ENCODE measurements around the gene TBC1D5. TPM values are rescaled to one million over a fixed set of nuclear protein-coding genes. Genes with fewer than 3 reads are reported as not detected.

Gene TBC1D5
- total and polyA plus RNA-seq, 12 donors, result 6.4 to 108 (median 70.7) TPM

GRCh38 chr3:17288839-17289399 lies 453.5 kb downstream of the TBC1D5 start:
- 96 to 98% (median 97%) methylated on average over 11 to 14 of the region's 14 CpGs for WGBS, 4 donors
- Histone ChIP-seq H3K9me3 (replicated peaks in 1 of 3) (no peaks in the 10 kb centered on the region), H3K36me3 (replicated peaks in 1 of 2) (no peaks in the 10 kb centered on the region), H3K4me3 (no peak overlapping the region), H3K4me1 (replicated peaks in 1 of 2) (no peaks in the 10 kb centered on the region), H3K27ac (no peak overlapping the region), H3K27me3 (no peaks in the 10 kb centered on the region)
- intact Hi-C loops (cut with DNase I), result no loop called here
- TF ChIP-seq CTCF (IDR thresholded peaks at IDR 0.05) (no peak), POLR2A (IDR thresholded peaks at IDR 0.05) (no peak)
- no peak for DNase-seq

- WGBS, 4 donors, result 77 to 79% (median 77%) methylated on average over 5 of the region's 5 CpGs
- Histone ChIP-seq H3K27me3 (no peaks in the 10 kb centered on the region), H3K36me3 (replicated peaks in 1 of 2) (no peaks in the 10 kb centered on the region), H3K4me1 (replicated peaks in 1 of 2) (no peaks in the 10 kb centered on the region), H3K9me3 (replicated peaks in 1 of 3) (no peaks in the 10 kb centered on the region), H3K4me3 (no peak overlapping the region), H3K27ac (no peak overlapping the region)
- TF ChIP-seq POLR2A (IDR thresholded peaks at IDR 0.05) (no peak), CTCF (IDR thresholded peaks at IDR 0.05) (no peak)
- intact Hi-C loops (cut with DNase I), result no loop called here
- no peak for DNase-seq
Measured at GRCh38 chr3:17287006-17287689, 455.3 kb downstream of the TBC1D5 start.

- TF ChIP-seq POLR2A (IDR thresholded peaks at IDR 0.05) (no peak), CTCF (IDR thresholded peaks at IDR 0.05) (no peak)
Measured at GRCh38 chr3:17278006-17278405, 464.4 kb downstream of the TBC1D5 start.

GRCh38 chr3:17266846-17267245 lies 475.6 kb downstream of the TBC1D5 start:
- no peaks in the 10 kb centered on the region for H3K36me3 ChIP-seq (replicated peaks in 1 of 2)
- no peak for DNase-seq
- no peaks in the 10 kb centered on the region for H3K9me3 ChIP-seq (replicated peaks in 1 of 3)
- no peak for TF ChIP-seq POLR2A (IDR thresholded peaks at IDR 0.05)
- no peak for TF ChIP-seq CTCF (IDR thresholded peaks at IDR 0.05)
- 95 to 97% (median 96%) methylated on average over 5 of the region's 5 CpGs for WGBS, 4 donors
- no peak overlapping the region for H3K4me3 ChIP-seq
- intact Hi-C loops (cut with DNase I), result loop anchor here in 1 of 2 donors (10.0 kb wide), 1 partner anchor 138 kb away; no protein-coding TSS in a partner anchor
- H3K4me1 ChIP-seq (replicated peaks in 1 of 2), result no peaks in the 10 kb centered on the region
- no peak overlapping the region for H3K27ac ChIP-seq
- no peaks in the 10 kb centered on the region for H3K27me3 ChIP-seq

More at GRCh38 chr3:17278006-17278405, 464.4 kb downstream of the TBC1D5 start:
- Histone ChIP-seq H3K36me3 (replicated peaks in 1 of 2) (no peaks in the 10 kb centered on the region), H3K4me1 (replicated peaks in 1 of 2) (no peaks in the 10 kb centered on the region), H3K9me3 (replicated peaks in 1 of 3) (no peaks in the 10 kb centered on the region), H3K27me3 (no peaks in the 10 kb centered on the region), H3K4me3 (no peak overlapping the region), H3K27ac (no peak overlapping the region)
- no peak for DNase-seq
- WGBS, 4 donors, result 76 to 100% (median 91%) methylated on average over 1 to 2 of the region's 2 CpGs
- intact Hi-C loops (cut with DNase I), result no loop called here
